Mesenchymal stem cell (in vitro differentiated cells and primary cell): ENCODE measurements around the gene CUEDC2.

ENCODE experiments used
- DNase-seq: peaks from one replicate; pipeline ENCODE4 v3.0.0-alpha.2; 2013
- H2AFZ ChIP-seq: one replicate; pipeline ENCODE4 v1.6.1; 2013; ENCODE audit warnings: low read depth, mild to moderate bottlenecking, control low read depth, inconsistent platforms, low read length, moderate library complexity
- H2AK5ac ChIP-seq: 2 replicates; pipeline ENCODE4 v1.6.1; 2013; ENCODE audit warnings: low read length, moderate library complexity, mild to moderate bottlenecking, inconsistent platforms; ENCODE audit not compliant: severe bottlenecking
- H2BK120ac ChIP-seq: one replicate; pipeline ENCODE4 v1.6.1; 2013; ENCODE audit warnings: low read depth, mild to moderate bottlenecking, inconsistent platforms, low read length, moderate library complexity
- H2BK12ac ChIP-seq, 2 experiments: one replicate each; pipeline ENCODE4 v1.6.1; 2013; ENCODE audit warnings: inconsistent platforms in 2 of 2, low read length in 2 of 2, mild to moderate bottlenecking in 2 of 2, moderate library complexity in 2 of 2, control low read depth in 1 of 2
- H2BK15ac ChIP-seq: one replicate; pipeline ENCODE4 v1.6.1; 2013; ENCODE audit warnings: mild to moderate bottlenecking, low read depth, inconsistent platforms; ENCODE audit not compliant: poor library complexity, severe bottlenecking
- H2BK5ac ChIP-seq: 2 replicates; pipeline ENCODE4 v1.6.1; 2013; ENCODE audit warnings: low read depth, mild to moderate bottlenecking, low read length, control low read depth, inconsistent platforms; ENCODE audit not compliant: poor library complexity, severe bottlenecking
- H3K14ac ChIP-seq, 2 experiments: one replicate each; pipeline ENCODE4 v1.6.1; 2013; ENCODE audit warnings: inconsistent platforms in 2 of 2, low read length in 2 of 2, control low read depth in 1 of 2, mild to moderate bottlenecking in 1 of 2, moderate library complexity in 1 of 2
- H3K18ac ChIP-seq, 2 experiments: one replicate each; pipeline ENCODE4 v1.6.1; 2013; ENCODE audit warnings: inconsistent platforms in 2 of 2, low read length in 2 of 2, control low read depth in 1 of 2, low read depth in 1 of 2, mild to moderate bottlenecking in 1 of 2
- H3K23ac ChIP-seq, 2 experiments: one replicate each; pipeline ENCODE4 v1.6.1; 2013; ENCODE audit warnings: inconsistent platforms in 2 of 2, low read length in 2 of 2, mild to moderate bottlenecking in 2 of 2, moderate library complexity in 2 of 2, control low read depth in 1 of 2
- H3K27ac ChIP-seq: 2 replicates; pipeline ENCODE4 v1.5.1; 2013; ENCODE audit warnings: mild to moderate bottlenecking, moderate library complexity, low read length, control low read depth, inconsistent platforms; ENCODE audit not compliant: poor library complexity, severe bottlenecking
- H3K27me3 ChIP-seq, 2 experiments: 2 replicates each; pipeline versions ENCODE4 v1.6.1 to v1.7.0; 2013; ENCODE audit warnings: low read length in 2 of 2, mild to moderate bottlenecking in 2 of 2, moderate library complexity in 2 of 2, control low read depth in 1 of 2, inconsistent platforms in 1 of 2; ENCODE audit not compliant: control insufficient read depth in 1 of 2, insufficient read depth in 1 of 2
- H3K36me3 ChIP-seq, 2 experiments: 2 replicates each; pipeline versions ENCODE4 v1.6.1 to v1.7.0; 2013; ENCODE audit warnings: low read length in 2 of 2, control low read depth in 1 of 2, inconsistent platforms in 1 of 2, low read depth in 1 of 2, mild to moderate bottlenecking in 1 of 2; ENCODE audit not compliant: insufficient read depth in 2 of 2, control insufficient read depth in 1 of 2
- H3K4ac ChIP-seq, 2 experiments: one replicate each; pipeline ENCODE4 v1.6.1; 2013; ENCODE audit warnings: inconsistent platforms in 2 of 2, low read length in 2 of 2, mild to moderate bottlenecking in 2 of 2, moderate library complexity in 2 of 2, control low read depth in 1 of 2, low read depth in 1 of 2
- H3K4me1 ChIP-seq: 2 replicates; pipeline ENCODE4 v1.6.1; 2013; ENCODE audit warnings: low read depth, low read length, control low read depth; ENCODE audit not compliant: control insufficient read depth, insufficient read depth
- H3K4me2 ChIP-seq: 2 replicates; pipeline ENCODE4 v1.6.1; 2013; ENCODE audit warnings: low read length, mild to moderate bottlenecking, inconsistent platforms; ENCODE audit not compliant: poor library complexity, severe bottlenecking
- H3K4me3 ChIP-seq, 2 experiments: 2 replicates each; pipeline versions ENCODE4 v1.5.1 to v1.7.0; 2013; ENCODE audit warnings: low read length in 2 of 2, mild to moderate bottlenecking in 2 of 2, control low read depth in 1 of 2, low read depth in 1 of 2; ENCODE audit not compliant: insufficient read depth in 1 of 2
- H3K79me1 ChIP-seq: replicated peaks from 2 replicates; pipeline ENCODE4 v1.6.1; 2013; ENCODE audit warnings: mild to moderate bottlenecking, control low read depth, low read length, inconsistent platforms; ENCODE audit not compliant: poor library complexity, severe bottlenecking
- H3K9ac ChIP-seq: 2 replicates; pipeline ENCODE4 v1.7.0; 2013; ENCODE audit warnings: mild to moderate bottlenecking, low read length, moderate library complexity
- H3K9me3 ChIP-seq: 2 replicates; pipeline ENCODE4 v1.7.0; 2013; ENCODE audit warnings: mild to moderate bottlenecking, low read length; ENCODE audit not compliant: control insufficient read depth
- H4K8ac ChIP-seq: one replicate; pipeline ENCODE4 v1.6.1; 2013; ENCODE audit warnings: inconsistent platforms, mild to moderate bottlenecking, low read length, moderate library complexity
- H4K91ac ChIP-seq: one replicate; pipeline ENCODE4 v1.6.1; 2013; ENCODE audit warnings: mild to moderate bottlenecking, low read length, inconsistent platforms
- WGBS: methylation state at CpG from one replicate; pipeline ENCODE4 v1.1.7; 2013; ENCODE audit warnings: mixed read lengths; 5-methylcytosine and 5-hydroxymethylcytosine counted together

CUEDC2 gene

DNA sequence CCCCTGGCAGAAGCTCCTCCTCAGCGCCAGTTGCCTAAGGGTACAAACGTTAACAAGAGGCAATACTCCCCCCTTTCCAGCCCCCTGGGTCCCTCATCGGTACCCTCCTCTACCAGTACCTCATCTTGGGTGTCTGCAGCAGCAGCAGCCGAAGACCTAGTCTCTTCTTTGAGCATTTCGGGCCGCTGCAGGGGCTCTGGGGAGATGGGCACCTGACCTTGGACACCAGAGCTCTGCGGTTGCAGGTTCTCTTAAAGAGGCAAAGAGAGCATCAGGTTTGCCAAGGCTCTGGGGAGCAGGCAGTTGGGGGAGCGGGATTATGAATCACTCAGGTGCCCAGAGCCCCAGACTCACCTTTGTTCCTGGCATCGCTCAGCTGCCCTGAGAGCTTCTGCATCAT is 8.2 kb downstream of the CUEDC2 start:
- H2BK5ac ChIP-seq, result no peak overlapping the region
- DNase-seq, result no peak
- WGBS, result 99% methylated on average over 9 of the region's 9 CpGs
- no peak overlapping the region for H3K27ac ChIP-seq
- H3K14ac ChIP-seq, result no peak overlapping the region
- H2BK120ac ChIP-seq, result no peak overlapping the region
- H3K9ac ChIP-seq, result no peak overlapping the region
- peaks cover 2% of the 10 kb centered on the region in 2 experiments for H3K27me3 ChIP-seq
- H3K4me1 ChIP-seq, result peaks cover 27% of the 10 kb centered on the region
- H3K4ac ChIP-seq, result no peak overlapping the region
- H3K36me3 ChIP-seq, result peaks cover 22 to 30% of the 10 kb centered on the region in 2 experiments
- H2BK15ac ChIP-seq, result no peak overlapping the region
- H2AK5ac ChIP-seq, result no peak overlapping the region
- H3K18ac ChIP-seq, result no peak overlapping the region
- no peak overlapping the region for H2AFZ ChIP-seq
- no peak overlapping the region for H3K23ac ChIP-seq
- H3K4me2 ChIP-seq, result no peak overlapping the region
- H4K8ac ChIP-seq, result no peak overlapping the region
- H2BK12ac ChIP-seq, result no peak overlapping the region
- peaks cover 29% of the 10 kb centered on the region for H3K79me1 ChIP-seq
- H4K91ac ChIP-seq, result no peak overlapping the region
- H3K9me3 ChIP-seq, result no peaks in the 10 kb centered on the region
- no peak overlapping the region for H3K4me3 ChIP-seq

DNA sequence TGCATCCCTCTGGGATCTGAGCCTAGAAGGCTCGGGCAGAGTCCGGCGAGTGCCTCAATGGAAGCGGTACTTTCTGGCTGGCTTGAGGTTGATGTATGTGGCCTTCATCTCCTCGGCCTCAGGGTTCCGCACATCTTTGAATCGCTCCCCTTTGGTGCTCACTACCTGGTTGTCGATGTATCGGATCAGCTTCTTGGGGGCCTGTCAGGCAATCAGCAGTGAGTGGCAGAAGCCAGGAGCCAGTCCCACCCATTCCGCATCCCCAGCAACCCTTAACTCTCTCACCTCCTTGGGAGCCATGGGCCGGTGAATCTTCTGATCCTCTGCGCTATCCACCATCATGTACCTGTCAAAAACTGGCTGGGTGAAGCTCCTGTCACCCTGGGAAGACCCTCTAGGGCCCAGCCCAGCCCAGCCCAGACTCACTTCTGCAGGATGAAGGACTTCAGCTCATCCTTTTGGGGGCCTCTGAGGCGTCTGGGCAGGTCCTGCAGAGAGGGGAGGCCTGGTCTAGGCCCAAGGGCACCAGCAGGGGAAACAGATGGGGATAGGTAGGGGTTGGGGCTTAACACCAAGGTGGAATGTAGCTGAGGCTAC is 8.9 kb downstream of the CUEDC2 start:
- no peak overlapping the region for H3K4me3 ChIP-seq
- H3K23ac ChIP-seq, result no peak overlapping the region
- H3K27me3 ChIP-seq, result peaks cover 8 to 9% of the 10 kb centered on the region in 2 experiments
- H3K18ac ChIP-seq, result no peak overlapping the region
- H3K4ac ChIP-seq, result no peak overlapping the region
- H3K79me1 ChIP-seq, result peaks cover 28% of the 10 kb centered on the region
- no peak overlapping the region for H2AK5ac ChIP-seq
- H2BK5ac ChIP-seq, result no peak overlapping the region
- H2BK120ac ChIP-seq, result no peak overlapping the region
- H2BK15ac ChIP-seq, result no peak overlapping the region
- no peak overlapping the region for H3K27ac ChIP-seq
- DNase-seq, result no peak
- H2AFZ ChIP-seq, result no peak overlapping the region
- H3K9ac ChIP-seq, result peak overlapping the region; percentile 73
- 93% methylated on average over 13 of the region's 13 CpGs for WGBS
- no peak overlapping the region for H3K14ac ChIP-seq
- peaks cover 32% of the 10 kb centered on the region for H3K4me1 ChIP-seq
- H2BK12ac ChIP-seq, result no peak overlapping the region
- H4K8ac ChIP-seq, result peak overlapping the region; percentile 19
- H3K9me3 ChIP-seq, result no peaks in the 10 kb centered on the region
- peaks cover 22 to 30% of the 10 kb centered on the region in 2 experiments for H3K36me3 ChIP-seq
- no peak overlapping the region for H3K4me2 ChIP-seq
- H4K91ac ChIP-seq, result peak overlapping the region; percentile 18

DNA sequence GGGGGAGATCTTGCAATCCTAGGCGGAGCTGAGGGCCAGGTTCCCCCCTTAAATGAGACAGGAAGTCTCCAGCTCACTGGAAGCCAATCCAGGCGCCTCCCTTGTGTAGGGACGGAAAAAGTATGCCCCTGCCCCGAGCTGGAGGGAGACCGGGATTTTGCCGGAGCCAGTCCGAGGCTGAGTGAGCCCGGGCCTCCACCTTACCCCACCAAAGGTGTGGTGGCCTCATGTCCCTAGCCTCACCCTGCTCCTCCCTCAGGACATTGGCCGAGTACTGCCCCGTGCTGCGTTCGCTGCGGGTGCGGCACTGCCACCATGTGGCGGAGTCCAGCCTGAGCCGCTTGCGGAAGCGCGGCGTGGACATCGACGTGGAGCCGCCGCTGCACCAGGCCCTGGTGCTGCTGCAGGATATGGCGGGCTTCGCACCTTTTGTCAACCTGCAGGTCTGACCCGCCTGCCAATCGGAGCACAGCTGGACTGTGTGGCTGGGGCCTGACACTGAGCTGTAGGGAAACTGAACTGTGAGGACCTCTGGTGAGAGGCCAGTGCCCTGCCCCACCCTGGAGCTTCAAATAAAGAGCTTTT is 9.7 kb downstream of the CUEDC2 start:
- Histone ChIP-seq H3K9me3 (no peaks in the 10 kb centered on the region), H3K4ac (no peak overlapping the region), H3K9ac (peak overlapping the region; percentile 73), H3K27me3 (peaks cover 16 to 17% of the 10 kb centered on the region in 2 experiments), H3K18ac (peak overlapping the region in 1 of 2 experiments; percentile 63), H3K14ac (peak overlapping the region in 1 of 2 experiments; percentile 67), H2BK12ac (no peak overlapping the region), H3K23ac (no peak overlapping the region), H3K27ac (no peak overlapping the region), H3K4me2 (peak overlapping the region; percentile 98), H2AK5ac (no peak overlapping the region), H2BK5ac (no peak overlapping the region), H2BK15ac (no peak overlapping the region), H3K79me1 (peaks cover 25% of the 10 kb centered on the region), H4K8ac (peak overlapping the region; percentile 20), H3K4me3 (peak overlapping the region in 1 of 2 experiments; percentile 94), H3K36me3 (peaks cover 22 to 30% of the 10 kb centered on the region in 2 experiments), H2AFZ (peak overlapping the region; percentile 20), H2BK120ac (no peak overlapping the region), H4K91ac (no peak overlapping the region), H3K4me1 (peaks cover 33% of the 10 kb centered on the region)
- WGBS, result 15% methylated on average over 28 of the region's 28 CpGs
- DNase-seq, result peak; percentile 78

DNA sequence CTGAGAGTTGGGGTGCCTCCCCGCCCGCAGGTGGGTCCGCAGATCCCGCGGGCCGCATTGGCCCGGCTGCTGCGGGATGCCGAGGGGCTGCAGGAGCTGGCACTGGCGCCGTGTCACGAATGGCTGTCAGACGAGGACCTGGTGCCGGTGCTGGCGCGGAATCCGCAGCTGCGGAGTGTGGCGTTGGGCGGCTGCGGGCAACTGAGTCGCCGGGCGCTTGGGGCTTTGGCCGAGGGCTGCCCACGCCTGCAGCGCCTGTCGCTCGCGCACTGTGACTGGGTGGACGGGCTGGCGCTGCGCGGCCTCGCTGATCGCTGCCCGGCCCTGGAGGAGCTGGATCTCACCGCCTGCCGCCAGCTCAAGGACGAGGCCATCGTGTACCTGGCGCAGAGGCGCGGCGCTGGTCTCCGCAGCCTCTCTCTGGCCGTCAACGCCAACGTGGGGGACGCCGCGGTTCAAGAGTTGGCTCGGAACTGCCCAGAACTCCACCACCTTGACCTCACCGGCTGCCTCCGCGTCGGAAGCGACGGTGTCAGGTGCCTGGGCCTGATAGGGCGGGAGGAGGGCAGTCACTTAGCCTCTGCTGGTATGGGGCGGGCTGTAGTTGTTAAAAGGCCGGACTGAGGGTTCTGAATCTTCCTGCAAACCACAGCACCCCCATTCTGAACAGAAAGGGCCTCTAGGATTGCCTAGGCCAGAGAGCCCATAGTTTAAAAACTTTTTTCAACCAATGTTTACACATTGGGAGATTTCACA is 10.4 kb downstream of the CUEDC2 start:
- H3K4me1 ChIP-seq, result peaks cover 33% of the 10 kb centered on the region
- H3K27me3 ChIP-seq, result peaks cover 22 to 23% of the 10 kb centered on the region in 2 experiments
- no peaks in the 10 kb centered on the region for H3K9me3 ChIP-seq
- peak overlapping the region in 1 of 2 experiments; percentile 83 for H3K18ac ChIP-seq
- H3K36me3 ChIP-seq, result peaks cover 22 to 30% of the 10 kb centered on the region in 2 experiments
- no peak overlapping the region for H3K27ac ChIP-seq
- H3K79me1 ChIP-seq, result peaks cover 25% of the 10 kb centered on the region
- H2BK12ac ChIP-seq, result peak overlapping the region in 1 of 2 experiments; percentile 7
- H4K8ac ChIP-seq, result peak overlapping the region; percentile 71
- H3K23ac ChIP-seq, result peak overlapping the region; percentile 26 to 70
- peak overlapping the region; percentile 85 to 94 for H3K4me3 ChIP-seq
- peak overlapping the region; percentile 46 for H2AFZ ChIP-seq
- peak; percentile 38 for DNase-seq
- H3K4me2 ChIP-seq, result peak overlapping the region; percentile 98
- peak overlapping the region; percentile 54 for H4K91ac ChIP-seq
- H2AK5ac ChIP-seq, result no peak overlapping the region
- H2BK5ac ChIP-seq, result no peak overlapping the region
- H2BK120ac ChIP-seq, result no peak overlapping the region
- WGBS, result 3% methylated on average over 54 of the region's 62 CpGs
- H2BK15ac ChIP-seq, result peak overlapping the region; percentile 12
- H3K4ac ChIP-seq, result peak overlapping the region; percentile 81 to 83
- H3K9ac ChIP-seq, result peak overlapping the region; percentile 73
- peak overlapping the region in 1 of 2 experiments; percentile 31 for H3K14ac ChIP-seq
